GM19372 (cell line): ENCODE data around the gene OR5AU1.

Experiments
- ATAC-seq: cut with Tn5 transposase; IDR thresholded peaks from one replicate; pipeline ENCODE4 v1.9.1; 2021; ENCODE audit warnings: mild to moderate bottlenecking, low read depth, moderate library complexity; ENCODE audit not compliant: unreplicated experiment

OR5AU1 gene

DNA sequence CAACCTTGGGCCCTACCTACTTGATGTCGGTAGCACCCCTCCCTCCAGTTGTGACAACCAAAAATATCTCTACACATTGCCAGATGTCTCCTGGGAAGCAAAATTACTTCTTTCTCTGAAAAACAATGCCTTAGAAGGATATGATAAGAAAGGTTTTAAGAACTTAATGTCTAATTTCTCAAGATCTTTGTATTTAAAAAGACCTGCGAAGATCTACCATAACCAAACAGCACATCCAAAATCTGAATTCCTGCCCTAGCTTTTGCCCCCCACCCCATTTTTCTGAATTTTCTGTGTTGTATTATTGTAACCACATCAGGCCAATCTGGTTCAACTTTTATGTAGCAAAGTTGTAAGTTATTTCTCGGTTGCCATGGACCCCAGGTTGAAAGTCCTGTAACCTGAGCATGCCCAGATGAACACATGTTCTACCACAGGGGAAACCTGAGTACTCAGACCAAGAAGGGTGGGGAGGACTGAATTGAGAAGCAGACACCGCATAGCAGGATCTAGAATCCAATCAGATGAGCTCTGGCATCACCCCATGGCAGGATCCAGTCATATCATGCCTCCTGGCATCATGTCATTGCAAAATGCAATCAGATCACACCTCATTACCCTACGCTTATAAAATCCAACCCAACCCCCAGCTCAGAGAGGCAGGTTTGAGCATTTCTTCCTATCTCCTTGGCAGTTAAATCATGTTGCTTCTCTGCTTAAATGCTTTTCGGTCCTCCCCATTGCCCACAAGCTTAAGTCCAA is 46.3 kb downstream of the OR5AU1 start:
- ATAC-seq, result no peak

DNA sequence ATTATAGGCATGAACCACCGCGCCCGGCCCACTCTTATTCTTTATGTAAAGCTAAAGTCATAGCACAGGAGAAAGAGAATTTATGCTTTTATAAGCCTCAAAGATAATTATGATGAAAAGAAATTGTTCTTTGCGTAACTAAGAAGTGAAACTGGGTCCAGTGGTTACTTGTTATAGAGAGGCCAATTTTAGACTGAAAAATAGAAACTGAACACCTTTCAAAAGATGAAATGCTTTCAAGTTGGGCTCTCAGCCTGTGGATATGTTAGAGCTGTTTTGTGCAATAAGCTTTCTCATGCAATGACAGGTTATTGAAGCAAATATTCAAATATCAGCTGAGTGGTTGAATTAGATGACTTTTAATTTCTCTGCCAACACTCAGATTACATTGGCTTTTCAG is 47.1 kb downstream of the OR5AU1 start:
- no peak for ATAC-seq

DNA sequence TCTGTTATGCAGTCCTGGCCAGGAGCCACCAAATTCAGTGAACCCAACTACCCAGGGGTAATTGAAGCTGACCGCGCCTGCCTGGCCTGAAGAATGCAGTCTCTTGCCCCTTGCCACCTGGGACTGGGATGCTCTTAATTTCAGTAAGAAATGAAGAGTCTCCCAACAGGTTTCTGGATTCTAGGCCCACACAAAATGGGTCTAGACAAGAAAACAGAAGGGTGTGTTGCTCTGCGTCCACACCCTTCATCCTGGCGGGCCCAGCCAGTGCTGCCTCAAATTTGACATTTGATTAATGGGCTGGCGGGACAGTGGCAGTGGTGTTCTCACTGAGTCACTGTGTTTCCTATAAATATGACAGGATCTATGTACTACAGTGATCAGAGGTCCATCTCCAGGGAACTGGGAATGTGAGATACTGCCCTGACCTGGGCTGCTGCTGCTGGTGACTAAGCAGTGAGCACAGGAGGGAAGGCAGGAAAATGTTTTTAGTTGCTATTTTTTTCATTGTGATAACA is 48.5 kb downstream of the OR5AU1 start:
- ATAC-seq, result no peak

DNA sequence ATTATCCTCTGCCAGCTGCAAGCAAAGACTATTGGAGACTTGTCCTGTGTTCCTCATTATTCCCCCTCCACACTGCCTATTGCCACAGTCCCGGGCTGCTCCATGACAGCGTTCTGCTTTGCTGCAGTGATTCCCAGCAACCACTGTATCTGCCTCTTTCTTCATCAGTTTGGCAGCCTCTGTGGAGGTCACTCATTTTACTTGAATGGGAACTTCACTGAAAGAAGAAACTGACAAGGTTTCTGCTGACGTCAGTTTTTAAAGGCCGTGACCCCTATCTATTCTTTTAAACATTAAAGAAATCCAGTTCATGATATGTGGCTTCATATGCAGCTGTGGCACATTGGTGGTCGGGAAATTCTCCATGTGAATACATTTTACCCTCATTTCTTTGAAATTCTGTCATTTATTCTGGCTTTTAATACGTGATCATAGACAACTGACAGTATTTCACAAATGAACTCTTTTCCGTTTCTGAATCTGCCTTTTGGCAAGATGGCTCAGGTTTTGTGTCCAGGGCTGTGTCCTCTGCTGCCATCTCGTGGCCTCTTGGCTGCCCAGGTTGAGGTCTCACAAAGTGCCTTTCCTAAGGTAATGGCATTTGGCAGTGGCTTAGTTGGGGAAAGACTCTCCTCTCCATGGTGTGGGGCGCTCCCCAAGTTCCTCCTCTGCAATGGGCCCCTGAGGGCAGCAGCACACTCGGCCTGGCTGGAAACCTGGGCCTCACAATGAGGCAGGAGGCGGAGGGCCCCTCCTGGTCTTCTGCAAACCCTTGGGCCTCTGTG is 49.2 kb downstream of the OR5AU1 start:
- ATAC-seq, result no peak

DNA sequence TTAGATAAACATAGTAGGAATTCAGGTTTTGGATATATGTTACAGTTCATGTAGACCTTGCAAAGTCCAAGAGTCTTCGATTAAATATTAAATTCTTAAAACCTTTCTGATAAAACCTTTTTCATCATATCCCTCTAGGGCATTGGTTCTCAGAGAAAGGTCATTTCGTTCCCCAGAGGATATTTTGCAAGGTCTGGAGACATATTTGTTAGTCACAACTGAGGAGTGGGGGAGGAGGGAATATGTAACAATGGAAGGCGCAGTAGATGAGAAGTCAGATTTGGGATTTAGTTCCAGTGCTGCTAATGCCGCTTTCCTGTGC is 49.7 kb downstream of the OR5AU1 start:
- ATAC-seq, result no peak

DNA sequence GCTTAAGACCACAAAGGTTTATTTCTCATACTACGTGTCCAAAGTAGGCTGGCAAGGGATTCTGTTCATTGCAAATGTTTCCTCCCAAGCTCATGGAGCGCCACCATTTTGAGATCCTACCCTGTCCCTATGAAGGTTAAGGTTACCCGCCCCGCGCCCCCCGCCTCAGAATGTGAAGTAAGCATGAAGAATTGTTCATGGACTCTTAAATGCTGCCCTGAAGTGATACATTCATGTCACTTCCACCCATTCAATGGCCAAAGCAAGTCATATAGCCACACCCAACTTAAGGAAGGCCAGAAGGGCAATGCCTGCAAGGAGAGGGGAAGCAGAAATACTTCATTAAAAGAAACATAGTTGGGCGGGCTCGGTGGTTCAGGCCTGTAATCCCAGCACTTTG is 50.8 kb downstream of the OR5AU1 start:
- ATAC-seq, result no peak
